H9 (cell line): ENCODE results near the gene IDH2. TPM values are rescaled to one million over a fixed set of nuclear protein-coding genes. Genes with fewer than 3 reads are reported as not detected.
A peak's percentile ranks its signal among the peaks of the same experiment; 100 is the strongest.

Source experiments
- DNase-seq: peaks from one replicate; pipeline ENCODE4 v3.0.0-alpha.2; 2017
- H2AFZ ChIP-seq: one replicate; pipeline ENCODE4 v1.6.1; 2013; ENCODE audit warnings: mild to moderate bottlenecking, low read length, control low read depth, moderate library complexity
- H2AK5ac ChIP-seq: 2 replicates; pipeline ENCODE4 v1.6.1; 2013; ENCODE audit warnings: low read length, control low read depth, mixed read lengths; ENCODE audit not compliant: insufficient read length
- H2BK120ac ChIP-seq: one replicate; pipeline ENCODE4 v1.6.1; 2013; ENCODE audit warnings: low read depth, mild to moderate bottlenecking, low read length, control low read depth, inconsistent platforms; ENCODE audit not compliant: poor library complexity, severe bottlenecking
- H2BK12ac ChIP-seq: 2 replicates; pipeline ENCODE4 v1.6.1; 2013; ENCODE audit warnings: low read length, control low read depth, mixed read lengths, low read depth; ENCODE audit not compliant: insufficient read length
- H2BK15ac ChIP-seq: 2 replicates; pipeline ENCODE4 v1.6.1; 2013; ENCODE audit warnings: low read depth, low read length, control low read depth
- H2BK20ac ChIP-seq: one replicate; pipeline ENCODE4 v1.6.1; 2013; ENCODE audit warnings: low read depth, mild to moderate bottlenecking, low read length, control low read depth, inconsistent platforms; ENCODE audit not compliant: poor library complexity, severe bottlenecking
- H2BK5ac ChIP-seq: 2 replicates; pipeline ENCODE4 v1.6.1; 2013; ENCODE audit warnings: low read length, control low read depth, mixed read lengths; ENCODE audit not compliant: insufficient read length
- H3K14ac ChIP-seq: 2 replicates; pipeline ENCODE4 v1.6.1; 2013; ENCODE audit warnings: low read length, control low read depth; ENCODE audit not compliant: insufficient read depth
- H3K18ac ChIP-seq: 2 replicates; pipeline ENCODE4 v1.6.1; 2013; ENCODE audit warnings: low read depth, mild to moderate bottlenecking, mixed read lengths, low read length, control low read depth; ENCODE audit not compliant: insufficient read length
- H3K23ac ChIP-seq: 2 replicates; pipeline ENCODE4 v1.6.1; 2013; ENCODE audit warnings: low read length, control low read depth, mixed read lengths, low read depth; ENCODE audit not compliant: insufficient read length
- H3K23me2 ChIP-seq: 2 replicates; pipeline ENCODE4 v1.6.1; 2013; ENCODE audit warnings: low read depth, mild to moderate bottlenecking, mixed read lengths, low read length, control low read depth; ENCODE audit not compliant: insufficient read length, poor library complexity, severe bottlenecking
- H3K27ac ChIP-seq: 2 replicates; pipeline ENCODE4 v1.5.1; 2013; ENCODE audit warnings: low read length, control low read depth, mixed read lengths, low read depth; ENCODE audit not compliant: insufficient read length
- H3K27me3 ChIP-seq: 2 replicates; pipeline ENCODE4 v1.6.1; 2013; ENCODE audit warnings: low read length, control low read depth, inconsistent platforms; ENCODE audit not compliant: insufficient read depth
- H3K4ac ChIP-seq: 2 replicates; pipeline ENCODE4 v1.6.1; 2013; ENCODE audit warnings: low read depth, mild to moderate bottlenecking, control low read depth, inconsistent platforms, low read length, moderate library complexity
- H3K4me1 ChIP-seq: 2 replicates; pipeline ENCODE4 v1.6.1; 2013; ENCODE audit warnings: low read length, control low read depth, inconsistent platforms; ENCODE audit not compliant: insufficient read depth
- H3K4me2 ChIP-seq: 2 replicates; pipeline ENCODE4 v1.6.1; 2013; ENCODE audit warnings: low read length, control low read depth, mixed read lengths; ENCODE audit not compliant: insufficient read length, insufficient read depth
- H3K56ac ChIP-seq: 2 replicates; pipeline ENCODE4 v1.6.1; 2013; ENCODE audit warnings: low read depth, mild to moderate bottlenecking, mixed read lengths, low read length, control low read depth; ENCODE audit not compliant: insufficient read length
- H3K79me1 ChIP-seq: 2 replicates; pipeline ENCODE4 v1.6.1; 2013; ENCODE audit warnings: low read depth, mild to moderate bottlenecking, moderate library complexity, low read length, control low read depth, inconsistent platforms; ENCODE audit not compliant: insufficient read depth, poor library complexity, severe bottlenecking
- H3K79me2 ChIP-seq: 2 replicates; pipeline ENCODE4 v1.6.1; 2013; ENCODE audit warnings: low read length, control low read depth, inconsistent platforms; ENCODE audit not compliant: insufficient read depth
- H3K9ac ChIP-seq: 2 replicates; pipeline ENCODE4 v1.6.1; 2013; ENCODE audit warnings: low read length, control low read depth, mixed read lengths; ENCODE audit not compliant: insufficient read length; ENCODE audit errors: extremely low read depth
- H3K9me3 ChIP-seq: one replicate; pipeline ENCODE4 v1.6.1; 2013; ENCODE audit warnings: low read depth, low read length, inconsistent platforms; ENCODE audit not compliant: control insufficient read depth
- H3T11ph ChIP-seq: one replicate; pipeline ENCODE4 v1.6.1; 2013; ENCODE audit warnings: mild to moderate bottlenecking, low read length, control low read depth, inconsistent platforms
- H4K20me1 ChIP-seq: one replicate; pipeline ENCODE4 v1.6.1; 2013; ENCODE audit not compliant: control insufficient read depth, insufficient read length, insufficient read depth
- H4K5ac ChIP-seq: 2 replicates; pipeline ENCODE4 v1.6.1; 2013; ENCODE audit warnings: low read depth, mild to moderate bottlenecking, mixed read lengths, low read length, control low read depth; ENCODE audit not compliant: insufficient read length
- H4K8ac ChIP-seq: replicated peaks from 2 replicates; pipeline ENCODE4 v1.6.1; 2013; ENCODE audit warnings: low read length, control low read depth, mixed read lengths, low read depth; ENCODE audit not compliant: insufficient read length
- H4K91ac ChIP-seq: 2 replicates; pipeline ENCODE4 v1.6.1; 2013; ENCODE audit warnings: low read depth, mild to moderate bottlenecking, moderate library complexity, mixed read lengths, low read length, control low read depth; ENCODE audit not compliant: insufficient read length
- H3K27ac Mint-ChIP-seq, 3 experiments: 2 replicates in 2 of 3; 3 replicates in 1 of 3; pipeline ENCODE4 v1.8.0; 2020 to 2021; ENCODE audit warnings: mixed read lengths in 3 of 3, mild to moderate bottlenecking in 1 of 3, moderate library complexity in 1 of 3
- H3K27me3 Mint-ChIP-seq: 2 replicates; pipeline ENCODE4 v1.8.0; 2021; ENCODE audit warnings: low read depth, mild to moderate bottlenecking, moderate library complexity, mixed read lengths
- H3K36me3 Mint-ChIP-seq, 3 experiments: 2 replicates in 2 of 3; 3 replicates in 1 of 3; pipeline ENCODE4 v1.8.0; 2020 to 2021; ENCODE audit warnings: low read depth in 3 of 3, mixed read lengths in 3 of 3; ENCODE audit not compliant: insufficient read depth in 1 of 3
- H3K4me1 Mint-ChIP-seq, 2 experiments: 2 replicates each; pipeline ENCODE4 v1.8.0; 2020; ENCODE audit warnings: mixed read lengths in 2 of 2
- H3K4me3 Mint-ChIP-seq, 2 experiments: 2 replicates in 1 of 2; 3 replicates in 1 of 2; pipeline ENCODE4 v1.8.0; 2020 to 2021; ENCODE audit warnings: mild to moderate bottlenecking in 2 of 2, mixed read lengths in 2 of 2, moderate library complexity in 1 of 2
- H3K9me3 Mint-ChIP-seq, 2 experiments: 2 replicates in 1 of 2; 3 replicates in 1 of 2; pipeline ENCODE4 v1.8.0; 2020; ENCODE audit warnings: mild to moderate bottlenecking in 2 of 2, mixed read lengths in 2 of 2, moderate library complexity in 1 of 2
- WGBS: extraction: QIAGEN DNeasy Blood & Tissue Kit; methylation state at CpG from one replicate; pipeline ENCODE4 v1.1.7; 2013; ENCODE audit warnings: missing lambda C conversion rate, low lambda C conversion rate, mixed read lengths; ENCODE audit not compliant: insufficient read length; ENCODE audit errors: extremely low coverage; 5-methylcytosine and 5-hydroxymethylcytosine counted together
- total RNA-seq: library from RNA; stranded (reverse); gene quantifications from 2 replicates; pipeline ENCODE4 v1.2.1, GENCODE V29; 2021
- TF ChIP-seq, protein P1 (sequence below): fragments of 200-600 bp; sonication (generic); conservative IDR thresholded peaks from 3 replicates; pipeline ENCODE4 v1.8.0; 2021; ENCODE audit warnings: antibody characterized with exemption, mild to moderate bottlenecking

IDH2 gene
- total RNA-seq, 1 experiment from 2014 or later, result 57.7 TPM

DNA sequence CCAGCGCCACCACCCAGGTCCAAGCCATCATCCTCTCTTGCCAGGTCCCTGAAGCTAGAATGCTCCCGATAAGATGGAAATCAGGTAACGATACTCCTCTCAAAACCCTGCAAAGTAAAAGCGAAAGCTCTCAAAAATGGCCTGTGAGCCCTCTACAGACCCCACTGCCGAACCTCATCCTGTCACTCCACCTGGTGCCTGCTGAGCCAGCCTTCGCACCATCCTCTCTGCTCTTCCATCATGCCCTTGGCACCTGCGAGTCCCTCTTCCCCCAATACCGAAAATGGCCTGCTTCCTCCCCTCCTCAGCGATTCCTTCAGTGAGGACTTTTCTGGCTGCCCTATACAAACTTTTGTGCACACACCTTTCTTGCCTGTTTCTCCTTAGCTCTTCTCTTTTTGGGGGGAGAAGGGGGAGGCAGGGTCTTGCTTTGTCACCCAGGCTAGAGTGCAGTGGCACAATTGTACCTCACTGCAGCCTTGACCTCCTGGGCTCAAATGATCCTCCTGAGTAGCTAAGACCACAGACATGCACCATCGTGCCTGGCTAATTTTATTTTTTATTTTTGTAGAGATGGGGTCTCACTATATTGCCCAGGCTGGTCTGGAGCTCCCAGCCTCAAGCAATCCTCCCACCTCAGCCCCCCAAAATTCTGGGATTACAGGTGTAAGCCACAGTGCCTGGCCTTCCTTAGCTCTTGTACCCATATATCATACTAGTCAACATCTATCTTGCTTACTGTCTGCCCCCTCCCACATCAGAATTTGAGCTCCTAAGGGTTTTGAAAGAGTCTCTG lies 3.0 kb downstream of the IDH2 start:
- H2BK20ac ChIP-seq, result no peak overlapping the region
- 0 out of 5 replicates have a peak overlapping the region, but pooled peaks of 1 of the 2 experiments have one; percentile 9 for H3K4me3 Mint-ChIP-seq
- H3K4ac ChIP-seq, result no peak overlapping the region
- peaks cover 3% of the 10 kb centered on the region; the same call in 1 of the 2 replicates for H3K27me3 ChIP-seq
- H4K20me1 ChIP-seq, result no peaks in the 10 kb centered on the region
- H3K36me3 Mint-ChIP-seq, result no peaks in the 10 kb centered on the region
- H2BK5ac ChIP-seq, result no peak overlapping the region
- TF ChIP-seq, protein P1, sequence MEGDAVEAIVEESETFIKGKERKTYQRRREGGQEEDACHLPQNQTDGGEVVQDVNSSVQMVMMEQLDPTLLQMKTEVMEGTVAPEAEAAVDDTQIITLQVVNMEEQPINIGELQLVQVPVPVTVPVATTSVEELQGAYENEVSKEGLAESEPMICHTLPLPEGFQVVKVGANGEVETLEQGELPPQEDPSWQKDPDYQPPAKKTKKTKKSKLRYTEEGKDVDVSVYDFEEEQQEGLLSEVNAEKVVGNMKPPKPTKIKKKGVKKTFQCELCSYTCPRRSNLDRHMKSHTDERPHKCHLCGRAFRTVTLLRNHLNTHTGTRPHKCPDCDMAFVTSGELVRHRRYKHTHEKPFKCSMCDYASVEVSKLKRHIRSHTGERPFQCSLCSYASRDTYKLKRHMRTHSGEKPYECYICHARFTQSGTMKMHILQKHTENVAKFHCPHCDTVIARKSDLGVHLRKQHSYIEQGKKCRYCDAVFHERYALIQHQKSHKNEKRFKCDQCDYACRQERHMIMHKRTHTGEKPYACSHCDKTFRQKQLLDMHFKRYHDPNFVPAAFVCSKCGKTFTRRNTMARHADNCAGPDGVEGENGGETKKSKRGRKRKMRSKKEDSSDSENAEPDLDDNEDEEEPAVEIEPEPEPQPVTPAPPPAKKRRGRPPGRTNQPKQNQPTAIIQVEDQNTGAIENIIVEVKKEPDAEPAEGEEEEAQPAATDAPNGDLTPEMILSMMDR, result no peak
- H2AFZ ChIP-seq, result no peak overlapping the region
- no peak overlapping the region for H2BK120ac ChIP-seq
- no CpG with 5 or more reads among the region's 10 CpGs for WGBS
- peaks cover 37 to 42% of the 10 kb centered on the region in 2 experiments for H3K4me1 Mint-ChIP-seq
- no peak overlapping the region for H3K27ac Mint-ChIP-seq
- no peak overlapping the region for H3T11ph ChIP-seq
- 0 out of 2 replicates have a peak, but pooled peaks cover 2% of the 10 kb centered on the region for H3K79me2 ChIP-seq
- H3K27me3 Mint-ChIP-seq, result peaks cover 26% of the 10 kb centered on the region
- no peak for DNase-seq
- H3K23ac ChIP-seq, result no peak overlapping the region
- no peak overlapping the region for H3K4me2 ChIP-seq
- H4K5ac ChIP-seq, result no peak overlapping the region
- no peak overlapping the region for H4K91ac ChIP-seq
- H3K9me3 ChIP-seq, result no peaks in the 10 kb centered on the region
- no peaks in the 10 kb centered on the region for H3K79me1 ChIP-seq
- H3K9me3 Mint-ChIP-seq, result no peaks in the 10 kb centered on the region
- no peak overlapping the region for H3K27ac ChIP-seq
- H4K8ac ChIP-seq, result no peak overlapping the region
- H3K9ac ChIP-seq, result no peak overlapping the region
- no peaks in the 10 kb centered on the region for H3K4me1 ChIP-seq
- H3K23me2 ChIP-seq, result peaks cover 7% of the 10 kb centered on the region
- H2BK12ac ChIP-seq, result no peak overlapping the region
- no peak overlapping the region for H2AK5ac ChIP-seq
- H3K14ac ChIP-seq, result no peak overlapping the region
- H3K56ac ChIP-seq, result no peak overlapping the region
- H2BK15ac ChIP-seq, result no peak overlapping the region
- H3K18ac ChIP-seq, result no peak overlapping the region
